HG03060 (cell line): ENCODE measurements around the gene PAM16.

Experiments
- ATAC-seq: cut with Tn5 transposase; IDR thresholded peaks from one replicate; pipeline ENCODE4 v1.9.1; 2021; ENCODE audit warnings: low read depth, moderate number of reproducible peaks; ENCODE audit not compliant: unreplicated experiment

Gene PAM16

GRCh38 chr16:4384509-4384942 lies 33.4 kb upstream of the PAM16 start:
- ATAC-seq = no peak

- no peak for ATAC-seq
Observed at GRCh38 chr16:4383591-4384444, 32.7 kb upstream of the PAM16 start.

- no peak for ATAC-seq
Observed at GRCh38 chr16:4382795-4383357, 31.8 kb upstream of the PAM16 start.

- no peak for ATAC-seq
Observed at GRCh38 chr16:4381935-4382794, 31.0 kb upstream of the PAM16 start.

- no peak for ATAC-seq
Observed at GRCh38 chr16:4381072-4381934, 30.2 kb upstream of the PAM16 start.

- ATAC-seq = no peak
Observed at GRCh38 chr16:4380119-4381063, 29.3 kb upstream of the PAM16 start.

- no peak for ATAC-seq
Observed at GRCh38 chr16:4378999-4379690, 28.0 kb upstream of the PAM16 start.

GRCh38 chr16:4378161-4378666 lies 27.1 kb upstream of the PAM16 start:
- no peak for ATAC-seq

GRCh38 chr16:4377573-4378154 lies 26.5 kb upstream of the PAM16 start:
- ATAC-seq = no peak

GRCh38 chr16:4376893-4377572 lies 25.9 kb upstream of the PAM16 start:
- no peak for ATAC-seq

- no peak for ATAC-seq
Observed at GRCh38 chr16:4376126-4376892, 25.2 kb upstream of the PAM16 start.

GRCh38 chr16:4375717-4376116 lies 24.6 kb upstream of the PAM16 start:
- no peak for ATAC-seq

GRCh38 chr16:4373909-4374742 lies 23.0 kb upstream of the PAM16 start:
- no peak for ATAC-seq

- no peak for ATAC-seq
Observed at GRCh38 chr16:4373356-4373908, 22.3 kb upstream of the PAM16 start.

- no peak for ATAC-seq
Observed at GRCh38 chr16:4372578-4373355, 21.6 kb upstream of the PAM16 start.
